Adrenal gland (tissue), 5 donors: Measurements from ENCODE around the gene GSX2.

Experiments used
- POLR2A ChIP-seq, 2 donors: fragments of 450-650 bp; IDR thresholded peaks; one replicate each; pipeline ENCODE4 v1.6.1; 2017; ENCODE audit warnings: antibody characterized with exemption in 2 of 2, mild to moderate bottlenecking in 2 of 2, moderate library complexity in 1 of 2
- TF ChIP-seq, protein P1 (sequence below), 6 experiments: fragments of 450-650 bp in 4 of 6; fragments of 200-600 bp in 2 of 6; sonication (generic) in 1 of 6; IDR thresholded peaks; 1 replicate in 5 of 6; 2 replicates in 1 of 6; pipeline versions ENCODE4 v1.5.1 to v1.8.0; 2016 to 2021; ENCODE audit warnings: antibody characterized with exemption in 6 of 6, mild to moderate bottlenecking in 2 of 6, moderate library complexity in 1 of 6
- donor health status: DM: no; HTN: no; CAD: no.

DNA sequence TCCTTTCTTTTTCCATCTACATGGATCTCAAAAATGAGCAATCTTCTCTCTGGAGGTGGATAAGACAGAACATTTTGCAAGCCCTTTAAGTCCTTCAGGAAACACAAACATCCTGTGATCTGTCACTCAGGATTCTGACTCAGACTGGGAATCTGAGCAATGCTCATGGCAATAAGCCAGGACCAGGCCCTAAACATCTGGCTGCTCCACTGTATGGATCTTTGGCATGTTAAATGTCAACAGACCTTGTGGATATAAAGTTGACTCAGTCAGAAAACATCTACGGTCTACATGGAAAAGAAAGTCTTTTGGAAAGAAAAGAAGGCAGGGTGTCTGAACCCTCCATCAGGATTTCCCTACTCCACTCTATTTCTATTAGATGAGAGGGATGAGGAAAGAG lies 17.8 kb upstream of the GSX2 start:
- TF ChIP-seq, protein P1, sequence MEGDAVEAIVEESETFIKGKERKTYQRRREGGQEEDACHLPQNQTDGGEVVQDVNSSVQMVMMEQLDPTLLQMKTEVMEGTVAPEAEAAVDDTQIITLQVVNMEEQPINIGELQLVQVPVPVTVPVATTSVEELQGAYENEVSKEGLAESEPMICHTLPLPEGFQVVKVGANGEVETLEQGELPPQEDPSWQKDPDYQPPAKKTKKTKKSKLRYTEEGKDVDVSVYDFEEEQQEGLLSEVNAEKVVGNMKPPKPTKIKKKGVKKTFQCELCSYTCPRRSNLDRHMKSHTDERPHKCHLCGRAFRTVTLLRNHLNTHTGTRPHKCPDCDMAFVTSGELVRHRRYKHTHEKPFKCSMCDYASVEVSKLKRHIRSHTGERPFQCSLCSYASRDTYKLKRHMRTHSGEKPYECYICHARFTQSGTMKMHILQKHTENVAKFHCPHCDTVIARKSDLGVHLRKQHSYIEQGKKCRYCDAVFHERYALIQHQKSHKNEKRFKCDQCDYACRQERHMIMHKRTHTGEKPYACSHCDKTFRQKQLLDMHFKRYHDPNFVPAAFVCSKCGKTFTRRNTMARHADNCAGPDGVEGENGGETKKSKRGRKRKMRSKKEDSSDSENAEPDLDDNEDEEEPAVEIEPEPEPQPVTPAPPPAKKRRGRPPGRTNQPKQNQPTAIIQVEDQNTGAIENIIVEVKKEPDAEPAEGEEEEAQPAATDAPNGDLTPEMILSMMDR (IDR thresholded peaks at IDR 0.05): no peak
- TF ChIP-seq POLR2A (IDR thresholded peaks at IDR 0.05): no peak
